Sigmoid colon (tissue), 7 donors: ENCODE measurements around the gene WFDC2. TPM values are rescaled to one million over a fixed set of nuclear protein-coding genes. Genes with fewer than 3 reads are reported as not detected.

ENCODE experiments used
- DNase-seq: peaks from one replicate; pipeline ENCODE4 v3.0.0-alpha.2; 2019
- H3K27ac ChIP-seq, 4 donors: fragments of 200-600 bp; sonication (generic); one replicate each; pipeline ENCODE4 v1.5.1; 2016 to 2019; ENCODE audit warnings: mild to moderate bottlenecking in 1 of 4
- H3K27me3 ChIP-seq, 3 donors: fragments of 200-600 bp; sonication (generic); one replicate each; pipeline ENCODE4 v1.5.1; 2019; ENCODE audit warnings: mild to moderate bottlenecking in 1 of 3
- H3K36me3 ChIP-seq, 4 donors: fragments of 200-600 bp; sonication (generic); one replicate each; pipeline ENCODE4 v1.5.1; 2016 to 2019
- H3K4me1 ChIP-seq, 4 donors: fragments of 200-600 bp; sonication (generic); one replicate each; pipeline ENCODE4 v1.5.1; 2017 to 2019
- H3K4me3 ChIP-seq, 4 donors: fragments of 200-600 bp; sonication (generic); one replicate each; pipeline ENCODE4 v1.5.1; 2017 to 2019; ENCODE audit warnings: mild to moderate bottlenecking in 2 of 4, moderate library complexity in 1 of 4
- H3K9me3 ChIP-seq, 4 donors: fragments of 200-600 bp in 3 of 4; sonication (generic) in 3 of 4; one replicate each; pipeline versions ENCODE4 v1.5.1 to v1.6.1; 2013 to 2019
- EP300 ChIP-seq, 4 donors: sonication (generic); formaldehyde crosslinking; IDR thresholded peaks; one replicate each; pipeline ENCODE4 v1.6.1; 2017; ENCODE audit warnings: antibody characterized with exemption in 4 of 4
- POLR2A ChIP-seq, 2 donors: fragments of 450-650 bp; IDR thresholded peaks; one replicate each; pipeline ENCODE4 v1.6.1; 2016; ENCODE audit warnings: antibody characterized with exemption in 2 of 2, mild to moderate bottlenecking in 2 of 2, moderate library complexity in 2 of 2
- POLR2AphosphoS5 ChIP-seq, 4 donors: sonication (generic); formaldehyde crosslinking; IDR thresholded peaks; one replicate each; pipeline ENCODE4 v1.6.1; 2017; ENCODE audit warnings: antibody characterized with exemption in 4 of 4
- WGBS, 2 donors: extraction: QIAGEN DNeasy Blood & Tissue Kit; methylation state at CpG; one replicate each; pipeline ENCODE4 v1.1.7; 2013; 5-methylcytosine and 5-hydroxymethylcytosine counted together
- intact Hi-C: fragments of 100-400 bp; cut with DNase I; formaldehyde crosslinking; loops from one replicate; pipeline ENCODE4 v1.15.1; 2023
- polyA plus RNA-seq, 3 donors: library from polyadenylated mRNA; stranded (reverse); fragments of 200-250 nt; gene quantifications; one replicate each; pipeline ENCODE4 v1.2.3, GENCODE V29; 2013
- total RNA-seq, 4 donors: library from RNA; depleted of rRNA; stranded (reverse); fragments of >200 nt; gene quantifications; one replicate each; pipeline ENCODE4 v1.1.0, GENCODE V29; 2016
- TF ChIP-seq, protein P1 (sequence below), 4 experiments: fragments of 450-650 bp in 3 of 4; fragments of 200-600 bp in 1 of 4; IDR thresholded peaks; one replicate each; pipeline ENCODE4 v1.5.1; 2016 to 2019; ENCODE audit warnings: antibody characterized with exemption in 4 of 4, mild to moderate bottlenecking in 3 of 4, moderate library complexity in 2 of 4
- donor health status: healthy with polysubstance abuse.
- donor health status: Bipolar disorder and iron deficiency.
- donor health status: healthy.

The WFDC2 gene
- total and polyA plus RNA-seq, 7 donors = 29.6 to 94.1 (median 42.5) TPM

DNA sequence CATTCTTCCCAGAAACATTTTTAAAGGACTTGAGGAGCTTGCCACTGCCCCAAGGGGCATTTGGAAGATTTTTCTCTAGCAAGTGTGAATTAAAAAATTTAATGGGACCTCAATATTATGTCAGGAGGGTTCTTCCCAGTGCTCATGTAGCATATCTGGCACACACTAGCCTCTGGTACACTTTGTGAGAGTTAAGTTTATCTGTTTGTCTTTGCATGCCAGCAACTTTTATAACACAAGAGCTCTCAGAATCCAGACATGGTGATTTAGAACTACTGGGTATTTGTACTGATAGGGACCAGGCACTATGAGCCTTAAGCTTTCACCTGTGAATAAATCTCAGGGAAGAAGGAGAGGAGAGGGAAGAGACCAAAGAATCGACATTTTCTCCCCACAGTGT, 33.0 kb downstream of the WFDC2 start:
- TF ChIP-seq EP300 (IDR thresholded peaks at IDR 0.05) (no peak), POLR2AphosphoS5 (IDR thresholded peaks at IDR 0.05) (no peak), POLR2A (IDR thresholded peaks at IDR 0.05) (no peak)
- TF ChIP-seq, protein P1, sequence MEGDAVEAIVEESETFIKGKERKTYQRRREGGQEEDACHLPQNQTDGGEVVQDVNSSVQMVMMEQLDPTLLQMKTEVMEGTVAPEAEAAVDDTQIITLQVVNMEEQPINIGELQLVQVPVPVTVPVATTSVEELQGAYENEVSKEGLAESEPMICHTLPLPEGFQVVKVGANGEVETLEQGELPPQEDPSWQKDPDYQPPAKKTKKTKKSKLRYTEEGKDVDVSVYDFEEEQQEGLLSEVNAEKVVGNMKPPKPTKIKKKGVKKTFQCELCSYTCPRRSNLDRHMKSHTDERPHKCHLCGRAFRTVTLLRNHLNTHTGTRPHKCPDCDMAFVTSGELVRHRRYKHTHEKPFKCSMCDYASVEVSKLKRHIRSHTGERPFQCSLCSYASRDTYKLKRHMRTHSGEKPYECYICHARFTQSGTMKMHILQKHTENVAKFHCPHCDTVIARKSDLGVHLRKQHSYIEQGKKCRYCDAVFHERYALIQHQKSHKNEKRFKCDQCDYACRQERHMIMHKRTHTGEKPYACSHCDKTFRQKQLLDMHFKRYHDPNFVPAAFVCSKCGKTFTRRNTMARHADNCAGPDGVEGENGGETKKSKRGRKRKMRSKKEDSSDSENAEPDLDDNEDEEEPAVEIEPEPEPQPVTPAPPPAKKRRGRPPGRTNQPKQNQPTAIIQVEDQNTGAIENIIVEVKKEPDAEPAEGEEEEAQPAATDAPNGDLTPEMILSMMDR (IDR thresholded peaks at IDR 0.05) = no peak
- Histone ChIP-seq H3K27me3 (no peaks in the 10 kb centered on the region), H3K27ac (peak overlapping the region in 2 of 4 donors; percentile 69 to 78), H3K4me1 (peaks cover 0 to 27% (median 17%) of the 10 kb centered on the region in 4 donors), H3K4me3 (no peak overlapping the region), H3K9me3 (no peaks in the 10 kb centered on the region), H3K36me3 (no peaks in the 10 kb centered on the region)
- DNase-seq = no peak
- WGBS, 2 donors = 24 to 51% methylated on average over 1 of the region's 1 CpG
- intact Hi-C loops = no loop called here

DNA sequence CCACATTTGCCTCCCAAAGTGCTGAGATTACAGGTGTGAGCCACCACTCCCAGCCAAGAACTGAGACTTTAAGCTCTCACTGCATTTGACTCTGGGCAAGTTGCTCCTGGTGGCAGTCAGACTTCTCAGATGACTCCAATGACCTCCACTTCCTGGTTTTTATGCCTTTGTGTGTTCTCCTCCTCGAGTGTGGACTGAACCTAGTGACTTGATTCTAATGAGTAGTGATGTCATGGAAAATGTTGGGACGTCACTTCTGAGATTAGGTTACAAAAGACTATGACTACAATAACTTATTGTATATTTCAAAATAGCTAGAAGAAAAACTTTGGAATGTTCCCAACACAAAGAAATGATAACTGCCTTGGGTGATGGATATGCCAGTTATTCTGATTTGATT, 33.9 kb downstream of the WFDC2 start:
- TF ChIP-seq EP300 (IDR thresholded peaks at IDR 0.05) (no peak), POLR2AphosphoS5 (IDR thresholded peaks at IDR 0.05) (no peak), POLR2A (IDR thresholded peaks at IDR 0.05) (no peak)
- TF ChIP-seq, protein P1 (IDR thresholded peaks at IDR 0.05) = no peak
- peaks cover 0 to 27% (median 17%) of the 10 kb centered on the region in 4 donors for H3K4me1 ChIP-seq
- intact Hi-C loops = no loop called here
- no peak for DNase-seq
- H3K27me3 ChIP-seq = no peaks in the 10 kb centered on the region
- 11 to 49% methylated on average over 2 of the region's 2 CpGs for WGBS, 2 donors
- no peak overlapping the region for H3K27ac ChIP-seq
- H3K36me3 ChIP-seq = no peaks in the 10 kb centered on the region
- no peak overlapping the region for H3K4me3 ChIP-seq
- H3K9me3 ChIP-seq = no peaks in the 10 kb centered on the region

DNA sequence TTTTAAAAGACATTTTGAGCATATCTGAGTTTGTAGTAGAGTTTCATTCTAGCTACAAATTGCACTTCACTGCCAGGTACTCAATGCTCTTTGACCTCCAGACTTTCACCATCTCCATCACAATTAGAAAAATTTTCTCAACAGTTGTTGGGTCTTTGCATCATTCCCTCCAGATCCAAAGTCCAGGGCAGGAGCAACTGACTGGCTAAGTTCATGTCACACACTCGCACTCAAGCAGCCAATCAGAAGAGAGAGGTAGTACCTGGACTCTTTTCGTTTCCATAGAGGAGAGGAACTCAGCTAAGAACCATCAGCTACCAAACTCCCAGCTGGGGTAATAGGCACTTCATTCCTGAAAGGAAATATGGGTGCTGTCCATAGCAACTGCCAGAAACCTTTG, 36.8 kb downstream of the WFDC2 start:
- intact Hi-C loops = no loop called here
- no peak for DNase-seq
- no peak overlapping the region for H3K4me3 ChIP-seq

DNA sequence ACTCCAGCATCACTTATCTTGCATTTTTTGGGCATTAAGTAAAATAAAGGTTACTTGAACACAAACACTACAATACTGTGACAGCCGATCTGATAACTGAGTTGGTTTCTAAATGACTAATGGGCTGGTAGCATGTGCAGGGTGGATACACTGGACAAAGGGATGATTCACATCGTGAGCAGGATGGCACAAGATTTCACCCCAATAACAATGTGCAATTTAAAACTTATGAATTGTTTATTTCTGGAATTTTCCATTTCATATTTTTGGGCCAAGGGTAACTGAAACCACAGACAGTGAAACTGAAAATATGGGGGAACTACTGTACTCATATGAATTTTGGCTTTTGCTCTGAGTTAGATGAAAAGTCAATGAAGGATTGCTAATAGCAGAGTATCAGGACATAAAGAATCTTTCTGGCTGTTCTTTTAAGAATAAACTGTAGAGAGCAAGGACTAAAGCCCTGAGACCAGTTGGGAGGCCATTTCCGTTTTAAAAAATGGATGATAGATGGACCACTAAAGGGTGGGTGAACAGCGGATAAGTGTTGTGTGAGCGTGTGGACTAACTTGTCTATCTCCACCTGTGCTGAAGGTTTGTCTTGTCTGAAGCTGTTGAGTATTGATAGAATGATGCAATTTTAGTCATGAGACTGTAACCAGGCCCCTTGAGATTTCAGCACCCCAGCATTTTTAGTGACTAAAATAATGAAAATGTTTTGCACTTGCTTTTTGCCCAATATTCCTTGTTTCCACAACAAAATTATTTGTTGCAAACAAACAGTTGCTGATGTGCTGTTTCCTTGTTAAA, 37.7 kb downstream of the WFDC2 start:
- no peaks in the 10 kb centered on the region for H3K9me3 ChIP-seq
- H3K27me3 ChIP-seq = no peaks in the 10 kb centered on the region
- H3K4me3 ChIP-seq = no peak overlapping the region
- intact Hi-C loops = no loop called here
- TF ChIP-seq POLR2AphosphoS5 (IDR thresholded peaks at IDR 0.05) (no peak), POLR2A (IDR thresholded peaks at IDR 0.05) (no peak), EP300 (IDR thresholded peaks at IDR 0.05) (no peak)
- TF ChIP-seq, protein P1 (IDR thresholded peaks at IDR 0.05) = no peak
- no peak for DNase-seq
- H3K36me3 ChIP-seq = no peaks in the 10 kb centered on the region
- 85 to 91% methylated on average over 5 of the region's 5 CpGs for WGBS, 2 donors
- peaks cover 0 to 9% (median 8%) of the 10 kb centered on the region in 4 donors for H3K4me1 ChIP-seq
- no peak overlapping the region for H3K27ac ChIP-seq

More for the DNA sequence above, 36.8 kb downstream of the WFDC2 start:
- 89 to 95% methylated on average over 2 of the region's 2 CpGs for WGBS, 2 donors
- H3K4me1 ChIP-seq = peaks cover 0 to 17% (median 14%) of the 10 kb centered on the region in 4 donors
- TF ChIP-seq EP300 (IDR thresholded peaks at IDR 0.05) (no peak), POLR2AphosphoS5 (IDR thresholded peaks at IDR 0.05) (no peak), POLR2A (IDR thresholded peaks at IDR 0.05) (no peak)
- TF ChIP-seq, protein P1 (IDR thresholded peaks at IDR 0.05) = no peak
- no peak overlapping the region for H3K27ac ChIP-seq
- H3K36me3 ChIP-seq = no peaks in the 10 kb centered on the region
- H3K27me3 ChIP-seq = no peaks in the 10 kb centered on the region
- H3K9me3 ChIP-seq = no peaks in the 10 kb centered on the region
